GM12892 (cell line): ENCODE data around the gene DAP.

Experiments
- DNase-seq: peaks from one replicate; pipeline ENCODE4 v3.0.0; 2011; ENCODE audit not compliant: insufficient read length
- FAIRE-seq: peaks from 2 replicates; lab custom pipeline; 2011; peaks lifted over from hg19 to GRCh38; lab: Jason Lieb, UNC
- POLR2A ChIP-seq: IDR thresholded peaks from 2 replicates; pipeline ENCODE4 v1.6.1; 2011; ENCODE audit warnings: low read depth, low read length, control low read depth
- POLR2AphosphoS5 ChIP-seq: IDR thresholded peaks from 2 replicates; pipeline ENCODE4 v1.6.1; 2011; ENCODE audit warnings: low read depth, low read length, control low read depth
- TAF1 ChIP-seq: IDR thresholded peaks from 2 replicates; pipeline ENCODE4 v1.6.1; 2011; ENCODE audit warnings: low read depth, mild to moderate bottlenecking, control low read depth, low read length, borderline replicate concordance

Gene DAP

GRCh38 chr5:10660720-10661387 lies 100.2 kb downstream of the DAP start:
- DNase-seq (no peak), FAIRE-seq (no peak)

GRCh38 chr5:10660135-10660534 lies 100.9 kb downstream of the DAP start:
- DNase-seq (no peak), FAIRE-seq (no peak)
- TF ChIP-seq POLR2A (no peak), TAF1 (no peak), POLR2AphosphoS5 (no peak)

More at GRCh38 chr5:10660720-10661387, 100.2 kb downstream of the DAP start:
- TF ChIP-seq POLR2AphosphoS5 (no peak), TAF1 (no peak), POLR2A (no peak)

GRCh38 chr5:10658265-10658664 lies 102.8 kb downstream of the DAP start:
- TF ChIP-seq POLR2AphosphoS5, result no peak; the same call in 1 of the 2 replicates
- TF ChIP-seq TAF1, result no peak
- no peak for TF ChIP-seq POLR2A
- DNase-seq (no peak), FAIRE-seq (no peak)

- DNase-seq (no peak), FAIRE-seq (no peak)
- no peak for TF ChIP-seq TAF1
- no peak; the same call in 1 of the 2 replicates for TF ChIP-seq POLR2A
- 0 out of 2 replicates have a peak, but pooled peaks have one; percentile 29 for TF ChIP-seq POLR2AphosphoS5
These were observed 104.8 kb downstream of the DAP start for GRCh38 chr5:10655972-10656830.

- TF ChIP-seq TAF1, result no peak
- no peak for TF ChIP-seq POLR2A
- TF ChIP-seq POLR2AphosphoS5, result no peak; the same call in 1 of the 2 replicates
- no peak for FAIRE-seq
These were observed 105.7 kb downstream of the DAP start for GRCh38 chr5:10655161-10655971.

GRCh38 chr5:10654566-10654965 lies 106.5 kb downstream of the DAP start:
- no peak for TF ChIP-seq POLR2A
- DNase-seq, result no peak
- FAIRE-seq, result no peak

More at GRCh38 chr5:10655161-10655971, 105.7 kb downstream of the DAP start:
- DNase-seq, result no peak

GRCh38 chr5:10653751-10654400 lies 107.2 kb downstream of the DAP start:
- FAIRE-seq, result no peak
- no peak for TF ChIP-seq POLR2AphosphoS5
- no peak for TF ChIP-seq POLR2A
- no peak for TF ChIP-seq TAF1
- no peak for DNase-seq

GRCh38 chr5:10653043-10653442 lies 108.0 kb downstream of the DAP start:
- FAIRE-seq (no peak), DNase-seq (no peak)
- TF ChIP-seq TAF1 (no peak), POLR2AphosphoS5 (no peak), POLR2A (no peak)

- DNase-seq (no peak), FAIRE-seq (no peak)
- no peak for TF ChIP-seq TAF1
- no peak for TF ChIP-seq POLR2A
These were observed 108.4 kb downstream of the DAP start for GRCh38 chr5:10652606-10653005.

- DNase-seq (no peak), FAIRE-seq (no peak)
- TF ChIP-seq TAF1 (no peak), POLR2AphosphoS5 (no peak; the same call in 1 of the 2 replicates)
These were observed 108.9 kb downstream of the DAP start for GRCh38 chr5:10652151-10652550.

GRCh38 chr5:10649666-10650380 lies 111.2 kb downstream of the DAP start:
- no peak for FAIRE-seq
- DNase-seq, result no peak
- TF ChIP-seq TAF1 (no peak), POLR2A (no peak), POLR2AphosphoS5 (no peak)
